Liver (tissue), 3 donors: Measurements from ENCODE around the gene ARHGEF3.

Experiments
- EGR1 ChIP-seq, 2 donors: IDR thresholded peaks; 2 replicates each; pipeline ENCODE4 v1.6.1; 2016 to 2018; ENCODE audit warnings: antibody characterized with exemption in 2 of 2, low read depth in 2 of 2
- FOXA1 ChIP-seq: IDR thresholded peaks from 2 replicates; pipeline ENCODE4 v1.6.1; 2016; ENCODE audit warnings: antibody characterized with exemption
- TAF1 ChIP-seq: conservative IDR thresholded peaks from 2 replicates; pipeline ENCODE4 v1.6.1; 2016; ENCODE audit warnings: antibody characterized with exemption, mild to moderate bottlenecking
- TF ChIP-seq, protein P1 (sequence below): fragments of 150-350 bp; IDR thresholded peaks from 2 replicates; pipeline ENCODE4 v1.5.1; 2017; ENCODE audit warnings: improper control_type of control experiment, low read depth, low read length; ENCODE audit not compliant: missing input control
- TF ChIP-seq, protein P2 (sequence below): IDR thresholded peaks from 2 replicates; pipeline ENCODE4 v1.6.1; 2016; ENCODE audit warnings: antibody characterized with exemption, mild to moderate bottlenecking
- TF ChIP-seq, protein P3 (sequence below): IDR thresholded peaks from 2 replicates; pipeline ENCODE4 v1.6.1; 2016; ENCODE audit warnings: antibody characterized with exemption
- donor health status: healthy.
- donor health status: healthy.

DNA sequence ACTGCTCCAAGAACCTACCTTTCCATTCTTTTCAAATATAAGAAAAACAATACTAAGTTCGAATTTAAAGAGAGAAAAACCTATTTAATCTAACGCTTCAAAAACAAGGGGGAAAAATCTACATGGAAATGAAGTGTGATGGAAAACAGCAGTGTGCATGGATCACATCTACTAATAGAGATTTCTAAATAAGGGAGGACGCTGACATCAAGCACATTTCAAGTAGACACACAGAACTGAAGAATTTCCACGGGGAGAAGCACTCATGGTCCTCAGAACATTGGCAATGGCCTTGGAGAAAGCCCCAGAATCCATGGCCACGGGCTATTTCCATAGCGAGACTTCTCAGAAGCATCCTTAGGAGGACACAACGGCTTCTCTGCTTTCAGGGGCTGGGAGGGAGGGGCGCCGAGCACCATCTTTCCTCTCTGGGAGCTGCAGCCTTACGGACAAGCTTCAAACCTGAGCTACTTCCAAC is 119.7 kb downstream of the ARHGEF3 start:
- TF ChIP-seq, protein P1, sequence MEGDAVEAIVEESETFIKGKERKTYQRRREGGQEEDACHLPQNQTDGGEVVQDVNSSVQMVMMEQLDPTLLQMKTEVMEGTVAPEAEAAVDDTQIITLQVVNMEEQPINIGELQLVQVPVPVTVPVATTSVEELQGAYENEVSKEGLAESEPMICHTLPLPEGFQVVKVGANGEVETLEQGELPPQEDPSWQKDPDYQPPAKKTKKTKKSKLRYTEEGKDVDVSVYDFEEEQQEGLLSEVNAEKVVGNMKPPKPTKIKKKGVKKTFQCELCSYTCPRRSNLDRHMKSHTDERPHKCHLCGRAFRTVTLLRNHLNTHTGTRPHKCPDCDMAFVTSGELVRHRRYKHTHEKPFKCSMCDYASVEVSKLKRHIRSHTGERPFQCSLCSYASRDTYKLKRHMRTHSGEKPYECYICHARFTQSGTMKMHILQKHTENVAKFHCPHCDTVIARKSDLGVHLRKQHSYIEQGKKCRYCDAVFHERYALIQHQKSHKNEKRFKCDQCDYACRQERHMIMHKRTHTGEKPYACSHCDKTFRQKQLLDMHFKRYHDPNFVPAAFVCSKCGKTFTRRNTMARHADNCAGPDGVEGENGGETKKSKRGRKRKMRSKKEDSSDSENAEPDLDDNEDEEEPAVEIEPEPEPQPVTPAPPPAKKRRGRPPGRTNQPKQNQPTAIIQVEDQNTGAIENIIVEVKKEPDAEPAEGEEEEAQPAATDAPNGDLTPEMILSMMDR, result no peak
- TF ChIP-seq, protein P2, sequence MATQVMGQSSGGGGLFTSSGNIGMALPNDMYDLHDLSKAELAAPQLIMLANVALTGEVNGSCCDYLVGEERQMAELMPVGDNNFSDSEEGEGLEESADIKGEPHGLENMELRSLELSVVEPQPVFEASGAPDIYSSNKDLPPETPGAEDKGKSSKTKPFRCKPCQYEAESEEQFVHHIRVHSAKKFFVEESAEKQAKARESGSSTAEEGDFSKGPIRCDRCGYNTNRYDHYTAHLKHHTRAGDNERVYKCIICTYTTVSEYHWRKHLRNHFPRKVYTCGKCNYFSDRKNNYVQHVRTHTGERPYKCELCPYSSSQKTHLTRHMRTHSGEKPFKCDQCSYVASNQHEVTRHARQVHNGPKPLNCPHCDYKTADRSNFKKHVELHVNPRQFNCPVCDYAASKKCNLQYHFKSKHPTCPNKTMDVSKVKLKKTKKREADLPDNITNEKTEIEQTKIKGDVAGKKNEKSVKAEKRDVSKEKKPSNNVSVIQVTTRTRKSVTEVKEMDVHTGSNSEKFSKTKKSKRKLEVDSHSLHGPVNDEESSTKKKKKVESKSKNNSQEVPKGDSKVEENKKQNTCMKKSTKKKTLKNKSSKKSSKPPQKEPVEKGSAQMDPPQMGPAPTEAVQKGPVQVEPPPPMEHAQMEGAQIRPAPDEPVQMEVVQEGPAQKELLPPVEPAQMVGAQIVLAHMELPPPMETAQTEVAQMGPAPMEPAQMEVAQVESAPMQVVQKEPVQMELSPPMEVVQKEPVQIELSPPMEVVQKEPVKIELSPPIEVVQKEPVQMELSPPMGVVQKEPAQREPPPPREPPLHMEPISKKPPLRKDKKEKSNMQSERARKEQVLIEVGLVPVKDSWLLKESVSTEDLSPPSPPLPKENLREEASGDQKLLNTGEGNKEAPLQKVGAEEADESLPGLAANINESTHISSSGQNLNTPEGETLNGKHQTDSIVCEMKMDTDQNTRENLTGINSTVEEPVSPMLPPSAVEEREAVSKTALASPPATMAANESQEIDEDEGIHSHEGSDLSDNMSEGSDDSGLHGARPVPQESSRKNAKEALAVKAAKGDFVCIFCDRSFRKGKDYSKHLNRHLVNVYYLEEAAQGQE, result no peak
- TF ChIP-seq EGR1 (IDR thresholded peaks at IDR 0.05; ENCODE audit: low read depth in 2 of 2), result no peak
- TF ChIP-seq TAF1, result no peak
- TF ChIP-seq, protein P3, sequence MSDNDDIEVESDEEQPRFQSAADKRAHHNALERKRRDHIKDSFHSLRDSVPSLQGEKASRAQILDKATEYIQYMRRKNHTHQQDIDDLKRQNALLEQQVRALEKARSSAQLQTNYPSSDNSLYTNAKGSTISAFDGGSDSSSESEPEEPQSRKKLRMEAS, result no peak
- TF ChIP-seq FOXA1, result no peak
